ENCODE results near the gene ATAD5.
"Not testable (repeated sequence)": the region's sequence is repeated elsewhere in the genome, so short reads cannot be mapped to it uniquely, and the experiment has no call there.

ATAD5 gene

DNA sequence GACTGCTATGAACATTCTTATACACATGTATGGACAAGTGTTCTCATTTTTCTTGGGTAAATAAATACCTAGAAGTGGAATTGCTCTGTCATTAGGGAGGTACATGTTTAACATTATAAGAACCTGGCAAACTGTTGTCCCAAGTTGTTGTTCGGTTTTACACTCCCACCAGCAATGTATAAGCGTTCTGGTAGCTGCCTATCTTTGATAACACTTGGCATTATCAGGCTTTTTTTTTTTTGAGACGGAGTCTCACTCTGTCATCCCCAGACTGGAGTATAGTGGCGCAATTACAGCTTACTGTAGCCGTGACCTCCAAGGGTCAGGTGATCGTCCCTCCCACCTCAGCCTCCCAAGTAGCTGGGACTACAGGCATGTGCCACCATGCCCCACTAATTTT is 16.3 kb downstream of the ATAD5 start:
- DNase-seq: no peak
- Mint-ChIP-seq H3K27ac (no peak overlapping the region), H3K27me3 (no peaks in the 10 kb centered on the region), H3K9me3 (no peaks in the 10 kb centered on the region), H3K36me3 (ENCODE audit: low read depth) (peaks cover 72% of the 10 kb centered on the region), H3K4me1 (ENCODE audit: low read depth) (no peaks in the 10 kb centered on the region), H3K4me3 (no peak overlapping the region)

- Mint-ChIP-seq H3K27ac (no peak overlapping the region), H3K36me3 (ENCODE audit: low read depth) (peaks cover 76% of the 10 kb centered on the region), H3K4me1 (ENCODE audit: low read depth) (no peaks in the 10 kb centered on the region), H3K4me3 (no peak overlapping the region), H3K9me3 (no peaks in the 10 kb centered on the region), H3K27me3 (no peaks in the 10 kb centered on the region)
- no peak for DNase-seq
Measured at GRCh38 chr17:30854146-30854545, 22.4 kb downstream of the ATAD5 start.

DNA sequence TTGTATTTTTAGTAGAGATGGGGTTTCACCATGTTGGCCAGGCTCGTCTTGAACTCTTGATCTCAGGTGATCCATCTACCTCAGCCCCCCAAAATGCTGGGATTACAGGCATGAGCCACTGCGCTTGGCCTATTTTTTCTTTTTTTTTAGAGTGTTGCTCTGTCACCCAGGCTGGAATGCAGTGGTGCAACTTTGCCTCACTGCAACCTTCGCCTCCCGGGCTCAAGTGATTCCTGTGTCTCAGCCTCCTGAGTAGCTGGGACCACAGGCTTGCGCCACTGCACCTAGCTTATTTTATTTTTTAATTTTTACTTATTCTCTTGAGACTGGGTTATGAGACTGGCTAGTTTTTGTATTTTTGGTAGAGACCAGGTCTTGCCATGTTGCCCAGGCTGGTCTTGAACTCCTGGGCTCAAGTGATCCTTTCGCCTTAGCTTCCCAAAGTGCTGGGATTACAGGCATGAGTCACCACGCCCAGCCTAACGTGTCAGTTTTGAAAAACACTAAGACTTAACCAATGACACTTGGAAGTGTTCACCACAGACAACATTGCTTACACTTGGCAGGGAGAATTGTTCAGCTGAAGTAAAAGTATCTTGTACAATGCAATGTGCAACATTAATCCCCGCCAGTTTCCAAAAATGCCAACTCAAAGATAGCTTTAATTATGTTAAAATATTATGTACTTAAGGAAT is 26.9 kb downstream of the ATAD5 start:
- no peak overlapping the region for H3K4me3 Mint-ChIP-seq
- no peaks in the 10 kb centered on the region for H3K27me3 Mint-ChIP-seq
- no peaks in the 10 kb centered on the region for H3K9me3 Mint-ChIP-seq
- no peak for DNase-seq
- H3K4me1 Mint-ChIP-seq (ENCODE audit: low read depth): no peaks in the 10 kb centered on the region
- no peak overlapping the region for H3K27ac Mint-ChIP-seq
- peaks cover 78% of the 10 kb centered on the region for H3K36me3 Mint-ChIP-seq (ENCODE audit: low read depth)

GRCh38 chr17:30864636-30865035 is 32.9 kb downstream of the ATAD5 start:
- DNase-seq: no peak
- Mint-ChIP-seq H3K4me3 (no peak overlapping the region), H3K9me3 (no peaks in the 10 kb centered on the region), H3K36me3 (ENCODE audit: low read depth) (peaks cover 80% of the 10 kb centered on the region), H3K27me3 (no peaks in the 10 kb centered on the region), H3K4me1 (ENCODE audit: low read depth) (no peaks in the 10 kb centered on the region), H3K27ac (no peak overlapping the region)

DNA sequence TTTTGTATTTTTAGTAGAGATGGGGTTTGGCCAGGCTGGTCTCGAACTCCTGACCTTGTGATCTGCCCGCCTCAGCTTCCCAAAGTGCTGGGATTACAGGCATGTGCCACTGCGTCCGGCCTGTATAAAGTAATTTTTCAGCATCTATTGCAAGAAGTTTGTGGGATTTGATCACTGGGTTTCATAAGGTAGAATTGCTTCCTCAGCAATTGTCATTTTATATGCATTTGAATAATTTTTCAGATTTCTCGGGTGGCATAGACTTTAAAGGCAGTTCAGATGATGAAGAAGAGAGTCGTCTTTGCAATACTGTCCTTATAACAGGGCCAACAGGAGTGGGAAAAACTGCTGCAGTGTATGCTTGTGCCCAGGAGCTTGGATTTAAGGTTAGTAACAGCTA is 37.2 kb downstream of the ATAD5 start:
- H3K4me3 Mint-ChIP-seq: no peak overlapping the region
- H3K36me3 Mint-ChIP-seq (ENCODE audit: low read depth): peaks cover 82% of the 10 kb centered on the region
- DNase-seq: no peak
- H3K27ac Mint-ChIP-seq: no peak overlapping the region
- H3K9me3 Mint-ChIP-seq: no peaks in the 10 kb centered on the region
- H3K4me1 Mint-ChIP-seq (ENCODE audit: low read depth): no peaks in the 10 kb centered on the region
- H3K27me3 Mint-ChIP-seq: no peaks in the 10 kb centered on the region

DNA sequence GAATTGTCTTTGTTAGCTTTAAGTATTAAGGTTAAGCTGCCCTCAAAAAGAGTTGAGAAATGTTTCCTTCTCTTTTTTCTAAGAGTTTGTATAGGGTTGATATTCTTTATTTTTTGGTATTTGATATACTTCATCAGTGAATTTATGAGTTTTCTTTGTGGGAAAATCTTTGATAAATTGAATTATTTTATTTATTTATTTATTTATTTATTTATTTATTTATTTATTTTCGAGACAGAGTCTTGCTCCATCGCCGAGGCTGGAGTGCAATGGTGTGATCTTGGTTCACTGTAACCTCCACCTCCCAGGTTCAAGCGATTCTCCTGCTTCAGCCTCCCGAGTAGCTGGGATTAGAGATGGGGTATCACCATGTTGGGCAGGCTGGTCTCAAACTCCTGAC is 54.4 kb downstream of the ATAD5 start:
- H3K27me3 Mint-ChIP-seq: no peaks in the 10 kb centered on the region
- H3K4me3 Mint-ChIP-seq: no peak overlapping the region
- no peak for DNase-seq
- H3K9me3 Mint-ChIP-seq: no peaks in the 10 kb centered on the region
- H3K27ac Mint-ChIP-seq: no peak overlapping the region
- peaks cover 64% of the 10 kb centered on the region for H3K36me3 Mint-ChIP-seq (ENCODE audit: low read depth)
- no peaks in the 10 kb centered on the region for H3K4me1 Mint-ChIP-seq (ENCODE audit: low read depth)

DNA sequence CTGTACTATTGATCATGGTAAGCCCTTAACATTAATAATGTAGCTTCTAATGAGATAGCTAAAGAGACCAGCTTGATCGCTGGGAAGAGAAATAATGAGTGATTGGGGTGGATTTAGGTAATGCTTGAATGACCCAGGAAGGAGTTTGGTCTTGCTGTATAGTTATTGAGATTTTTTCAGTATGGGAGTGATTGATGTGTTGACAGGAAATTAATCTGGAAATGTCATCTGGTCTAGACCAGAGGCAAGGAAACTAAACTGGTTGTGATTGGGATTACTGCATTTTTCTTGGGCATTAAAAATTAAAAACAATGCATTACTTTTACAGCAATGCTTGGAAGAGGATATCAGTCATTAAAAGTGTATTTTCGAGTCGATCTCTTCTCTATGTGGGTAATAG is 62.5 kb downstream of the ATAD5 start:
- H3K27ac Mint-ChIP-seq: no peak overlapping the region
- no peaks in the 10 kb centered on the region for H3K27me3 Mint-ChIP-seq
- no peak overlapping the region for H3K4me3 Mint-ChIP-seq
- DNase-seq: no peak
- H3K4me1 Mint-ChIP-seq (ENCODE audit: low read depth): peaks cover 2% of the 10 kb centered on the region
- no peaks in the 10 kb centered on the region for H3K9me3 Mint-ChIP-seq
- H3K36me3 Mint-ChIP-seq (ENCODE audit: low read depth): peaks cover 70% of the 10 kb centered on the region

- no peak for DNase-seq
- Mint-ChIP-seq H3K9me3 (no peaks in the 10 kb centered on the region), H3K27me3 (no peaks in the 10 kb centered on the region), H3K36me3 (ENCODE audit: low read depth) (peaks cover 74% of the 10 kb centered on the region), H3K4me1 (ENCODE audit: low read depth) (peaks cover 16% of the 10 kb centered on the region), H3K4me3 (no peak overlapping the region), H3K27ac (no peak overlapping the region)
Measured at GRCh38 chr17:30897311-30897710, 65.5 kb downstream of the ATAD5 start.

GRCh38 chr17:30905742-30906100 is 74.0 kb downstream of the ATAD5 start:
- Mint-ChIP-seq H3K36me3 (ENCODE audit: low read depth) (peaks cover 48% of the 10 kb centered on the region), H3K4me3 (peak overlapping the region; percentile 87), H3K27me3 (no peaks in the 10 kb centered on the region), H3K4me1 (ENCODE audit: low read depth) (peaks cover 47% of the 10 kb centered on the region), H3K27ac (peak overlapping the region; percentile 89), H3K9me3 (no peaks in the 10 kb centered on the region)
- no peak for DNase-seq

DNA sequence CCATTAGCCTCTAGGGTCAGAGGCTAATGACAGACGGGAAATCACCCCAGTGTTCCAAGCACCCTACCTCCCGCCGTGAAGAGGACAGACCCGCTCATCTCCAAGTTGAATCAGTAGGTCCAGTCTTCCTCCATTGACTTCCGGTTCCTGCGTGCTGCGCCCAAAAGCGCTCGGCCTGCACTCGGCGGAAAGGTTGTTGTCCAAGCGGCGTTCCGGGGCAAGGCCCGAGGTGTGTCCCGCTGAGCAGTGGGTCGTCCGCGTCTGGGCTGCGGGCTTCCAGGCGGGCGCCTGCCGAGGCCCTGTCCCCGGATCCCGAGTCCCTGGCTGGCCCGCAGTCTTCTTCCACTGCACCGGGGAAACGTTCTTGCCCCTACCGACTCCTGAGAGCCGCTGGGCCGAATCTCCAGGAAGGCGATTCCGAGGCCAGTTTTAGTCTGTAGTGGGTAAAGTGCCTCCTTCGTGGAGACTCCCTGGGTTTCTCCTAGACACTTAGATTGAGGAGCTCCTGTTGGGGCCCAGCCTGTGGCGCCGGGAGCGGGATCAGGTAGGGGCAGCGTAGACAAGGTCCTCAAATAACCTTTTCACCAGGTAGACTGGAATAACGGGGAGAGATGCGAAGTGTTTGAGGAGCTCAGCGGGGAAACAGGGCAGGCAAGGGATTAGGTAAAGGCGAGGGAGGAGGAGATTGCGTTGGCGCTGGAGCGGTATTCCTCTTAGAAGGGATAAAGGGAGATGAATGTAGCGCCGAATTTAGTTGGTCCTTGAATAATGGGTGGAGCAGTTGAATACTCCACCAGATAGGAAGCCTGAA is 74.5 kb downstream of the ATAD5 start, which contains the start of gene TEFM:
Gene TEFM, minus strand, starts transcription at position 138 of the 811 bp plus-strand sequence. Its CDS starts 40 bp downstream, at position 98.
- peak within 1 kb of the TSS; percentile 87 for H3K4me3 Mint-ChIP-seq
- peak within 1 kb of the TSS; percentile 89 for H3K27ac Mint-ChIP-seq
- H3K9me3 Mint-ChIP-seq: no peaks in the 10 kb centered on the region
- peaks cover 46% of the 10 kb centered on the region for H3K4me1 Mint-ChIP-seq (ENCODE audit: low read depth)
- H3K27me3 Mint-ChIP-seq: no peaks in the 10 kb centered on the region
- peaks cover 43% of the 10 kb centered on the region for H3K36me3 Mint-ChIP-seq (ENCODE audit: low read depth)
- peak; percentile 96 for DNase-seq

DNA sequence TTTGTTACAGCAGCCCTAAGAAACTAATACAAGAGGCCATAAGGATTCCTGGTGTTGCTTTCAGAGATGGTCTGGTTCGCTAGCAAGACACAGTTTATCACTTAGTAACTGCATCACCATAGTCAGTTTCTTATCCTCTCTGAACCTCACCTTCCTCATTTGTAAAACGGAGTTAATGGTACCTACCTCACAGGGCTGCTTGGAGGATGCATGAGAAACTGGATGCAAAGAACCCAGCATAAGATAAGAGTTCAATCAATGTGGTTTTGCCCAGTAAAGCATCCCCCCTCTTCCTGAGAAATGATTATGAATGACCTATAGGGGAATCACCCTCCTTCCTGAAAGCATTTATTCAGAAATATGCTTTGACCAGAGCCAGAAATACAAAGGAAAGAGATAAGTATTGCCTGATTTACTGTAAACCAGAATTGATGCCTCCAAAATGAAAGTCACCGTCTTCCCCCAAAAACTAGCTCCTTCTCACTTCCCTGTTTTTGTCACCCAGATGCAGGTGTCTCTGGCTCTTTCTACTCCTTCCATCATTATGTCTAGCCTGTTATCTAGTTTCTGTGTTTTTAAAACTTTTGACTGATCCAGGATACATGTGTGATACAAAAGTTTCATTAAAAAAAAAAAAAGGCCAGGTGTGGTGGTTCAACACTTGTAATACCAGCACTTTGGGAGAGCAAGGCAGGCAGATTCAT is 77.1 kb downstream of the ATAD5 start:
- Mint-ChIP-seq H3K27me3 (no peaks in the 10 kb centered on the region), H3K4me3 (no peak overlapping the region), H3K36me3 (ENCODE audit: low read depth) (peaks cover 22% of the 10 kb centered on the region), H3K4me1 (ENCODE audit: low read depth) (peaks cover 31% of the 10 kb centered on the region), H3K9me3 (no peaks in the 10 kb centered on the region), H3K27ac (peak overlapping the region; percentile 17)
- no peak for DNase-seq

DNA sequence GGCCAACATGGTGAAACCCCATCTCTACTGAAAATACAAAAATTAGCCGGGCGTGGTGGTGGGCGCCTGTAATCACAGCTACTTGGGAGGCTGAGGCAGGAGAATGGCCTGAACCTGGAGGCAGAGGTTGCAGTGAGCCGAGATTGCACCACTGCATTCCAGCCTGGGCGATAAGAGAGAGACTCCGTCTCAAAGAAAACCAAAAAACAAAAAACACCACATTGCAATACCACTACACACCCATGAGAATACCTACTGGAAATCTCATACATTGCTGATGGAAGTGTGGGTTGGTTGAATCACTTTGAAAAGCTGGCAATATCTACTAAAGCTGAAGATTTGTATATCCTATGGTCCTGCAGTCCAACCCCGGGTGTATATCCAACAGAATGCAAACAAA is 78.4 kb downstream of the ATAD5 start:
- peaks cover 15% of the 10 kb centered on the region for H3K36me3 Mint-ChIP-seq (ENCODE audit: low read depth)
- not testable (repeated sequence) for H3K9me3 Mint-ChIP-seq, DNase-seq, H3K27me3 Mint-ChIP-seq, H3K27ac Mint-ChIP-seq, H3K4me3 Mint-ChIP-seq
- H3K4me1 Mint-ChIP-seq (ENCODE audit: low read depth): peaks cover 25% of the 10 kb centered on the region

GRCh38 chr17:30913955-30914354 is 82.2 kb downstream of the ATAD5 start:
- H3K4me3 Mint-ChIP-seq: no peak overlapping the region
- no peaks in the 10 kb centered on the region for H3K9me3 Mint-ChIP-seq
- no peak for DNase-seq
- no peaks in the 10 kb centered on the region for H3K27me3 Mint-ChIP-seq
- no peak overlapping the region for H3K27ac Mint-ChIP-seq
- no peaks in the 10 kb centered on the region for H3K36me3 Mint-ChIP-seq (ENCODE audit: low read depth)
- peaks cover 3% of the 10 kb centered on the region for H3K4me1 Mint-ChIP-seq (ENCODE audit: low read depth)

GRCh38 chr17:30915833-30916611 is 84.3 kb downstream of the ATAD5 start:
- Mint-ChIP-seq H3K27ac (no peak overlapping the region), H3K36me3 (ENCODE audit: low read depth) (no peaks in the 10 kb centered on the region), H3K27me3 (peaks cover 11% of the 10 kb centered on the region), H3K4me1 (ENCODE audit: low read depth) (no peaks in the 10 kb centered on the region), H3K9me3 (no peaks in the 10 kb centered on the region), H3K4me3 (no peak overlapping the region)
- no peak for DNase-seq
